GM12891 (cell line): Measurements from ENCODE around the gene PGPEP1.

ENCODE experiments used
- DNase-seq: peaks from one replicate; pipeline ENCODE4 v3.0.0; 2011; ENCODE audit warnings: low spot score; ENCODE audit not compliant: insufficient read length
- FAIRE-seq: peaks from 2 replicates; lab custom pipeline; 2011; peaks lifted over from hg19 to GRCh38; lab: Jason Lieb, UNC
- PAX5 ChIP-seq: IDR thresholded peaks from 2 replicates; pipeline ENCODE4 v1.6.1; 2011; ENCODE audit warnings: low read length, moderate library complexity, mild to moderate bottlenecking; ENCODE audit not compliant: insufficient read depth, severe bottlenecking
- POLR2A ChIP-seq: IDR thresholded peaks from 2 replicates; pipeline ENCODE4 v1.6.1; 2011; ENCODE audit warnings: low read depth, low read length, control low read depth
- POLR2AphosphoS5 ChIP-seq: IDR thresholded peaks from 2 replicates; pipeline ENCODE4 v1.6.1; 2011; ENCODE audit warnings: low read depth, low read length, control low read depth
- POU2F2 ChIP-seq: IDR thresholded peaks from 2 replicates; pipeline ENCODE4 v1.6.1; 2011; ENCODE audit warnings: low read depth, mild to moderate bottlenecking, control low read depth, low read length, moderate library complexity
- SPI1 ChIP-seq: IDR thresholded peaks from 2 replicates; pipeline ENCODE4 v1.6.1; 2011; ENCODE audit warnings: low read depth, low read length, control low read depth
- TAF1 ChIP-seq: IDR thresholded peaks from 2 replicates; pipeline ENCODE4 v1.6.1; 2011; ENCODE audit warnings: low read depth, low read length, control low read depth

PGPEP1 gene

DNA sequence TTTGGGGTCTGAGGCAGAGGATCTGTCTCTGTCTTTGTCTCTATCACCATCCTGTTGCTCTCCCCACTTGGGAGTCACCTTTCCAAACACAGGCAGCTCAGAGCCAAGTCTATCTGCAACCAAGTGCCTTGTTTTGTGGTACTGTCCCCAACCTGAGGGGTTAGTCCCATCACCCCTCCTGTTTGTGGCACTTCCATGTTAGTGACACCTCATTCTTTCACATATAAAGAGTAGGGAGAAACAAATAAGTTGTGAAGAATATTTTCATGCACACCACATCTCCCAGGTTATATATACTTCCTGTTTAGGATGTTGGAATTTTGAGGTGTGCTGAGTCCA, 49.3 kb downstream of the PGPEP1 start:
- no peak for FAIRE-seq
- DNase-seq: no peak
- no peak for TF ChIP-seq POU2F2
- no peak for TF ChIP-seq PAX5
- TF ChIP-seq POLR2A: no peak
- TF ChIP-seq SPI1: no peak
- no peak for TF ChIP-seq TAF1
- TF ChIP-seq POLR2AphosphoS5: no peak

DNA sequence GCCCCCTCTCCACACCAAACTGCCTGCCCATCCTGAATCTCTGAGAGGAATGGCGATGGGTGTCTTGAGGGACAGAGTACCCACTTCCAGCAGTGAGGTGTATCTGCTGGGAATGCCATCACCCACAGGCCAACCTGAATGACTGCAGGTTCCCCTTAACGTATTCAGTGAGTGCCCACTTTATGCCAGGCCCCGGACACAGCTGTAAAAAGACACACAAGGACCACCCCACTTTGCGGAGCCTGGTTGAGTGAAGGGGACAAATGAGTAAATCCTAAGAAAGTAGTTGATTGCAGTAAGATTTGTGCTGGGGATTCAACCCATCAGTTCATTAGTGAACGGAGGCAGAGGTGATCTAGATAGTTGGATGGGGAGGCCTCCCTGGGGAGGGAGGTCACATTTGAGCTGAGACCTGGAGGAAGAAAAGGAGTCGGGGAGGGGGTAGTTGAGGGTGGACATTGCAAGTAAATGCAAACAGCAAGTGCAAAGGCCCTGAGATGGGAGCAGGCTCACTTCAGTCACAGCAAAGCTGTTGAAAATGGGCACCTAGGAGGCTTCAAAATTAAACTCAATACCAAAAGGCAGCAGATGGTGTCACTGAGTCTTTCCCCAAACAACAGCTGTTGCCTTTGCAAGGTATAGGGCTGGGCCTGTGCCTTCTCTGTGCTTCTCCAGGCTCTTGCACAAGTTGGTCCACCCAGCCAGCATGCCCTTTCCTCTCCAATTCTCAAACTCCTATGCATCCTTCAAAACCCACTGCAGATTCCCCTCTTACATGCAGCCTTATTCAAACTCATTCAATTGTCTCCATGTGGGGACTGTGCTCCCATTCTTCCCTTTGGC, 49.9 kb downstream of the PGPEP1 start:
- FAIRE-seq: no peak
- TF ChIP-seq POU2F2 (no peak), TAF1 (no peak), SPI1 (no peak)
- DNase-seq: no peak

- DNase-seq: no peak
- no peak for FAIRE-seq
Observed at GRCh38 chr19:18391509-18392075, 51.2 kb downstream of the PGPEP1 start.

DNA sequence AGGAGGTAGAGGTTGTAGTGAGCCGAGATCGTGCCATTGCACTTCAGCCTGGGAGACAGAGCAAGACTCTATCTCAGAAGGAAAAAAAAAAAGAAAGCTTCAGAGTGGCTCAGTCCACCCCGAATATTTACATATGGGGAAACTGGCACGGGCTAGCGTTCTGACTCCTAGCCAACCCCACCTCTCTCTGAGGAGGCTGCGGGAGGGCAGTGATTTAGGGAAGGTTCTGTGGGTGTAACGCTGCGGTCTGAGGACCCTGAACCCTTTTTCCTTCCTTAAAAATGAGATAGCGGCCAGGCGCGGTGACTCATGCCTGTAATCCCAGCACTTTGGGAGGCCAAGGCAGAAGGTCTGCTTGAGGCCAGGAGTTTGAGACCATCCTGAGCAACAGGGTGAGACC, 52.0 kb downstream of the PGPEP1 start:
- FAIRE-seq: no peak
- DNase-seq: no peak
- TF ChIP-seq TAF1 (no peak), POU2F2 (no peak), PAX5 (no peak), POLR2AphosphoS5 (no peak), SPI1 (no peak), POLR2A (no peak)

More at GRCh38 chr19:18391509-18392075, 51.2 kb downstream of the PGPEP1 start:
- TF ChIP-seq TAF1 (no peak), POU2F2 (no peak), SPI1 (no peak), POLR2AphosphoS5 (no peak), PAX5 (no peak), POLR2A (no peak)

GRCh38 chr19:18392926-18393325, 52.5 kb downstream of the PGPEP1 start:
- TF ChIP-seq SPI1 (no peak), POLR2A (no peak), POU2F2 (no peak), PAX5 (no peak), TAF1 (no peak), POLR2AphosphoS5 (no peak)
- FAIRE-seq (no peak), DNase-seq (no peak)

GRCh38 chr19:18393836-18394235, 53.4 kb downstream of the PGPEP1 start:
- peak; percentile 75 for FAIRE-seq
- no peak for DNase-seq
- TF ChIP-seq TAF1 (no peak), SPI1 (0 out of 2 replicates have a peak, but pooled peaks have one; percentile 45), POLR2A (no peak), POU2F2 (peak; percentile 80), PAX5 (no peak), POLR2AphosphoS5 (no peak)

GRCh38 chr19:18396471-18397241, 56.3 kb downstream of the PGPEP1 start:
- TF ChIP-seq PAX5 (no peak), POLR2AphosphoS5 (no peak), SPI1 (no peak), POLR2A (no peak), TAF1 (no peak), POU2F2 (no peak)
- peak; percentile 63 for FAIRE-seq
- no peak for DNase-seq

GRCh38 chr19:18397242-18398202, 57.1 kb downstream of the PGPEP1 start, which contains the start of gene LRRC25:
Gene LRRC25 (minus strand): TSS chr19:18397622. CDS start chr19:18396963, 659 bp downstream.
- no peak for DNase-seq
- peak; percentile 90 for FAIRE-seq
- TF ChIP-seq POLR2A: no peak
- TF ChIP-seq POU2F2: peak; percentile 94
- TF ChIP-seq POLR2AphosphoS5: 0 out of 2 replicates have a peak, but pooled peaks have one; percentile 36
- TF ChIP-seq PAX5: no peak
- peak; percentile 84 for TF ChIP-seq SPI1
